Central memory CD8-positive, alpha-beta T cell (primary cell): ENCODE results near the gene PLA2G4F.

Experiments used
- ATAC-seq: fragments of 150-1000 bp; cut with Tn5 transposase; replicated peaks from 2 replicates; pipeline ENCODE4 v1.10.0; 2022; ENCODE audit warnings: mild to moderate bottlenecking, moderate FRiP score, moderate number of reproducible peaks; ENCODE audit not compliant: poor library complexity, severe bottlenecking; ENCODE audit errors: extremely low read depth
- DNase-seq, 2 donors: peaks; one replicate each; pipeline ENCODE4 v3.0.0; 2021; ENCODE audit warnings: low spot score in 2 of 2
- H3K27ac Mint-ChIP-seq: one replicate; pipeline ENCODE4 v1.8.0; 2022; ENCODE audit warnings: low read depth, mild to moderate bottlenecking, moderate library complexity, mixed read lengths
- H3K27me3 Mint-ChIP-seq: one replicate; pipeline ENCODE4 v1.8.0; 2022; ENCODE audit warnings: mixed read lengths
- H3K36me3 Mint-ChIP-seq: one replicate; pipeline ENCODE4 v1.8.0; 2022; ENCODE audit warnings: mild to moderate bottlenecking, moderate library complexity, mixed read lengths; ENCODE audit not compliant: insufficient read depth
- H3K4me1 Mint-ChIP-seq: one replicate; pipeline ENCODE4 v1.8.0; 2022; ENCODE audit warnings: mixed read lengths
- H3K4me3 Mint-ChIP-seq: one replicate; pipeline ENCODE4 v1.8.0; 2022; ENCODE audit warnings: mild to moderate bottlenecking, moderate library complexity, mixed read lengths
- H3K9me3 Mint-ChIP-seq: one replicate; pipeline ENCODE4 v1.8.0; 2022; ENCODE audit warnings: mixed read lengths

PLA2G4F gene

GRCh38 chr15:42182961-42183360 is 26.5 kb upstream of the PLA2G4F start:
- Mint-ChIP-seq H3K9me3 (no peaks in the 10 kb centered on the region), H3K27ac (no peak overlapping the region), H3K4me1 (no peaks in the 10 kb centered on the region), H3K36me3 (peaks cover 65% of the 10 kb centered on the region), H3K4me3 (no peak overlapping the region), H3K27me3 (no peaks in the 10 kb centered on the region)
- ATAC-seq (no peak), DNase-seq (no peak)

- Mint-ChIP-seq H3K27ac (no peak overlapping the region), H3K4me1 (no peaks in the 10 kb centered on the region), H3K4me3 (no peak overlapping the region), H3K27me3 (no peaks in the 10 kb centered on the region), H3K36me3 (peaks cover 65% of the 10 kb centered on the region), H3K9me3 (no peaks in the 10 kb centered on the region)
- ATAC-seq (no peak), DNase-seq (no peak)
Measured at GRCh38 chr15:42182328-42182886, 26.0 kb upstream of the PLA2G4F start.

- no peaks in the 10 kb centered on the region for H3K27me3 Mint-ChIP-seq
- no peak overlapping the region for H3K4me3 Mint-ChIP-seq
- no peaks in the 10 kb centered on the region for H3K4me1 Mint-ChIP-seq
- ATAC-seq (no peak), DNase-seq (no peak)
- no peaks in the 10 kb centered on the region for H3K9me3 Mint-ChIP-seq
- H3K27ac Mint-ChIP-seq, result no peak overlapping the region
- peaks cover 61% of the 10 kb centered on the region for H3K36me3 Mint-ChIP-seq
Measured at GRCh38 chr15:42178056-42178455, 21.6 kb upstream of the PLA2G4F start.

- Mint-ChIP-seq H3K4me3 (no peak overlapping the region), H3K27ac (no peak overlapping the region), H3K27me3 (no peaks in the 10 kb centered on the region), H3K36me3 (peaks cover 62% of the 10 kb centered on the region), H3K4me1 (peaks cover 6% of the 10 kb centered on the region), H3K9me3 (no peaks in the 10 kb centered on the region)
- DNase-seq, result no peak
- ATAC-seq, result no peak
Measured at GRCh38 chr15:42175671-42176070, 19.2 kb upstream of the PLA2G4F start.

- ATAC-seq, result no peak
- Mint-ChIP-seq H3K4me3 (no peak overlapping the region), H3K27me3 (no peaks in the 10 kb centered on the region), H3K36me3 (peaks cover 63% of the 10 kb centered on the region), H3K27ac (peak overlapping the region; percentile 32), H3K4me1 (peaks cover 6% of the 10 kb centered on the region), H3K9me3 (no peaks in the 10 kb centered on the region)
- DNase-seq, result no peak
Measured at GRCh38 chr15:42172475-42172874, 16.0 kb upstream of the PLA2G4F start.

- peaks cover 6% of the 10 kb centered on the region for H3K4me1 Mint-ChIP-seq
- no peak for ATAC-seq
- H3K9me3 Mint-ChIP-seq, result no peaks in the 10 kb centered on the region
- no peak overlapping the region for H3K4me3 Mint-ChIP-seq
- H3K27me3 Mint-ChIP-seq, result no peaks in the 10 kb centered on the region
- H3K36me3 Mint-ChIP-seq, result peaks cover 65% of the 10 kb centered on the region
- no peak for DNase-seq
- peak overlapping the region; percentile 32 for H3K27ac Mint-ChIP-seq
Measured at GRCh38 chr15:42171795-42172194, 15.4 kb upstream of the PLA2G4F start.

- Mint-ChIP-seq H3K36me3 (peaks cover 68% of the 10 kb centered on the region), H3K9me3 (no peaks in the 10 kb centered on the region), H3K4me1 (peaks cover 6% of the 10 kb centered on the region), H3K4me3 (no peak overlapping the region), H3K27ac (peak overlapping the region; percentile 32), H3K27me3 (no peaks in the 10 kb centered on the region)
- no peak for ATAC-seq
- DNase-seq, result no peak
Measured at GRCh38 chr15:42171122-42171521, 14.7 kb upstream of the PLA2G4F start.

- H3K36me3 Mint-ChIP-seq, result peaks cover 60% of the 10 kb centered on the region
- no peak for DNase-seq
- H3K4me1 Mint-ChIP-seq, result peaks cover under 1% of the 10 kb centered on the region
- H3K4me3 Mint-ChIP-seq, result no peak overlapping the region
- H3K27me3 Mint-ChIP-seq, result no peaks in the 10 kb centered on the region
- no peaks in the 10 kb centered on the region for H3K9me3 Mint-ChIP-seq
- ATAC-seq, result no peak
- no peak overlapping the region for H3K27ac Mint-ChIP-seq
Measured at GRCh38 chr15:42166225-42166940, 9.9 kb upstream of the PLA2G4F start.

GRCh38 chr15:42165106-42165505 is 8.7 kb upstream of the PLA2G4F start:
- H3K27ac Mint-ChIP-seq, result no peak overlapping the region
- no peak for DNase-seq
- no peaks in the 10 kb centered on the region for H3K4me1 Mint-ChIP-seq
- H3K27me3 Mint-ChIP-seq, result no peaks in the 10 kb centered on the region
- ATAC-seq, result no peak
- H3K9me3 Mint-ChIP-seq, result no peaks in the 10 kb centered on the region
- H3K4me3 Mint-ChIP-seq, result no peak overlapping the region
- peaks cover 59% of the 10 kb centered on the region for H3K36me3 Mint-ChIP-seq

GRCh38 chr15:42163947-42164550 is 7.6 kb upstream of the PLA2G4F start:
- H3K4me1 Mint-ChIP-seq, result no peaks in the 10 kb centered on the region

GRCh38 chr15:42163291-42163690 is 6.9 kb upstream of the PLA2G4F start:
- no peaks in the 10 kb centered on the region for H3K9me3 Mint-ChIP-seq
- DNase-seq (no peak), ATAC-seq (no peak)
- H3K4me1 Mint-ChIP-seq, result no peaks in the 10 kb centered on the region
- H3K4me3 Mint-ChIP-seq, result no peak overlapping the region
- no peaks in the 10 kb centered on the region for H3K27me3 Mint-ChIP-seq
- no peak overlapping the region for H3K27ac Mint-ChIP-seq
- peaks cover 53% of the 10 kb centered on the region for H3K36me3 Mint-ChIP-seq

More at GRCh38 chr15:42163947-42164550, 7.6 kb upstream of the PLA2G4F start:
- ATAC-seq, result no peak
- H3K4me3 Mint-ChIP-seq, result no peak overlapping the region
- H3K27me3 Mint-ChIP-seq, result no peaks in the 10 kb centered on the region
- H3K27ac Mint-ChIP-seq, result no peak overlapping the region
- DNase-seq, result no peak
- H3K9me3 Mint-ChIP-seq, result no peaks in the 10 kb centered on the region
- H3K36me3 Mint-ChIP-seq, result peaks cover 53% of the 10 kb centered on the region

- Mint-ChIP-seq H3K27me3 (no peaks in the 10 kb centered on the region), H3K36me3 (peaks cover 30% of the 10 kb centered on the region), H3K9me3 (no peaks in the 10 kb centered on the region), H3K27ac (no peak overlapping the region), H3K4me1 (no peaks in the 10 kb centered on the region), H3K4me3 (no peak overlapping the region)
- DNase-seq (no peak), ATAC-seq (no peak)
Measured at GRCh38 chr15:42160136-42160535, 3.7 kb upstream of the PLA2G4F start.

GRCh38 chr15:42159381-42160015 is 3.1 kb upstream of the PLA2G4F start:
- ATAC-seq (no peak), DNase-seq (no peak)
- Mint-ChIP-seq H3K4me1 (no peaks in the 10 kb centered on the region), H3K36me3 (peaks cover 23% of the 10 kb centered on the region), H3K4me3 (no peak overlapping the region), H3K27ac (no peak overlapping the region), H3K9me3 (no peaks in the 10 kb centered on the region), H3K27me3 (no peaks in the 10 kb centered on the region)
